HS-27A (cell line): ENCODE results near the gene NCKAP5L.
"Not testable (repeated sequence)": the region's sequence is repeated elsewhere in the genome, so short reads cannot be mapped to it uniquely, and the experiment has no call there.

Experiments
- DNase-seq: peaks from one replicate; pipeline ENCODE4 v3.0.0-alpha.2; 2012; ENCODE audit warnings: low read depth, missing footprints

The NCKAP5L gene

GRCh38 chr12:49865782-49866135 is 37.5 kb upstream of the NCKAP5L start:
- DNase-seq: no peak

GRCh38 chr12:49865109-49865781 is 37.0 kb upstream of the NCKAP5L start:
- no peak for DNase-seq

GRCh38 chr12:49864798-49865090 is 36.5 kb upstream of the NCKAP5L start:
- no peak for DNase-seq

GRCh38 chr12:49863946-49864797 is 36.0 kb upstream of the NCKAP5L start:
- DNase-seq: no peak

GRCh38 chr12:49860921-49861320 is 32.7 kb upstream of the NCKAP5L start:
- DNase-seq: not testable (repeated sequence)

- DNase-seq: not testable (repeated sequence)
Measured at GRCh38 chr12:49855890-49856289, 27.7 kb upstream of the NCKAP5L start.

- DNase-seq: no peak
Measured at GRCh38 chr12:49854976-49855375, 26.8 kb upstream of the NCKAP5L start.

GRCh38 chr12:49853671-49854070 is 25.5 kb upstream of the NCKAP5L start:
- DNase-seq: no peak

GRCh38 chr12:49847161-49847560 is 18.9 kb upstream of the NCKAP5L start:
- DNase-seq: no peak

GRCh38 chr12:49846032-49846431 is 17.8 kb upstream of the NCKAP5L start:
- DNase-seq: no peak

- no peak for DNase-seq
Measured at GRCh38 chr12:49843876-49844437, 15.7 kb upstream of the NCKAP5L start.

- no peak for DNase-seq
Measured at GRCh38 chr12:49843411-49843810, 15.2 kb upstream of the NCKAP5L start.

- peak; percentile 81 for DNase-seq
Measured at GRCh38 chr12:49842519-49843352, 14.5 kb upstream of the NCKAP5L start, which contains the start of gene BCDIN3D. Gene BCDIN3D (minus strand): TSS chr12:49843106. CDS start chr12:49843087, 19 bp downstream.

GRCh38 chr12:49838973-49839633 is 10.9 kb upstream of the NCKAP5L start:
- peak; percentile 12 for DNase-seq

- no peak for DNase-seq
Measured at GRCh38 chr12:49832836-49833421, 4.7 kb upstream of the NCKAP5L start.

- DNase-seq: no peak
Measured at GRCh38 chr12:49831717-49832116, 3.5 kb upstream of the NCKAP5L start.

- DNase-seq: peak; percentile 66
Measured at GRCh38 chr12:49827401-49828099, 663 bp downstream of the NCKAP5L start.

- DNase-seq: no peak
Measured at GRCh38 chr12:49827051-49827400, 1.2 kb downstream of the NCKAP5L start.

- DNase-seq: no peak
Measured at GRCh38 chr12:49825971-49826421, 2.2 kb downstream of the NCKAP5L start.

- no peak for DNase-seq
Measured at GRCh38 chr12:49825360-49825970, 2.7 kb downstream of the NCKAP5L start.
